Karpas-422 (cell line): ENCODE data around the gene MKRN3. TPM values are rescaled to one million over a fixed set of nuclear protein-coding genes. Genes with fewer than 3 reads are reported as not detected.

Source experiments
- DNase-seq: peaks from one replicate; pipeline ENCODE4 v3.0.0-alpha.2; 2015
- H2AFZ ChIP-seq: fragments of 200-600 bp; sonication (generic); 2 replicates; pipeline ENCODE4 v1.6.1; 2014; ENCODE audit warnings: antibody characterized with exemption, low read length, mixed read lengths
- H3K27ac ChIP-seq: fragments of 200-600 bp; sonication (generic); 2 replicates; pipeline ENCODE4 v1.5.1; 2014; ENCODE audit warnings: mild to moderate bottlenecking, low read length, moderate library complexity
- H3K27me3 ChIP-seq: fragments of 200-600 bp; sonication (generic); 2 replicates; pipeline ENCODE4 v1.6.1; 2014; ENCODE audit warnings: low read length, mixed read lengths
- H3K36me3 ChIP-seq: fragments of 200-600 bp; sonication (generic); 2 replicates; pipeline ENCODE4 v1.6.1; 2014; ENCODE audit warnings: low read length, mixed read lengths; ENCODE audit not compliant: insufficient read depth
- H3K4me1 ChIP-seq: fragments of 200-600 bp; sonication (generic); 2 replicates; pipeline ENCODE4 v1.6.1; 2014; ENCODE audit warnings: mild to moderate bottlenecking, low read length, mixed read lengths
- H3K4me2 ChIP-seq: fragments of 200-600 bp; sonication (generic); 2 replicates; pipeline ENCODE4 v1.6.1; 2014; ENCODE audit warnings: low read length, low read depth, mild to moderate bottlenecking; ENCODE audit not compliant: poor library complexity, severe bottlenecking
- H3K4me3 ChIP-seq: fragments of 200-600 bp; sonication (generic); 2 replicates; pipeline ENCODE4 v1.5.1; 2014; ENCODE audit warnings: mild to moderate bottlenecking, antibody characterized with exemption, low read length, mixed read lengths
- H3K79me2 ChIP-seq: fragments of 200-600 bp; sonication (generic); 2 replicates; pipeline ENCODE4 v1.6.1; 2014; ENCODE audit warnings: mild to moderate bottlenecking, low read length, mixed read lengths
- H3K9ac ChIP-seq: fragments of 200-600 bp; sonication (generic); 2 replicates; pipeline ENCODE4 v1.6.0; 2014; ENCODE audit warnings: low read length
- H3K9me2 ChIP-seq: fragments of 200-600 bp; sonication (generic), shearing (Covaris generic); replicated peaks from 2 replicates; pipeline ENCODE4 v1.6.0; 2014; ENCODE audit warnings: mild to moderate bottlenecking, low read length, moderate library complexity; ENCODE audit not compliant: insufficient read depth
- H3K9me3 ChIP-seq: fragments of 300-700, 200-600 bp; sonication (generic); 2 replicates; pipeline ENCODE4 v1.6.1; 2014; ENCODE audit warnings: low read length, mixed read lengths
- H4K20me1 ChIP-seq: fragments of 200-600 bp; sonication (generic); 2 replicates; pipeline ENCODE4 v1.6.1; 2014; ENCODE audit warnings: mild to moderate bottlenecking, antibody characterized with exemption, low read length, low read depth; ENCODE audit not compliant: insufficient read depth
- total RNA-seq: library from RNA; depleted of rRNA; stranded (reverse); fragments of >200 nt; shearing (Covaris generic); gene quantifications from 2 replicates; pipeline ENCODE4 v1.2.3, GENCODE V29; 2014; ENCODE audit warnings: low replicate concordance

Gene MKRN3
- total RNA-seq, 1 experiment from 2014 or later, result 10.5 TPM

GRCh38 chr15:23569151-23569925, 3.9 kb downstream of the MKRN3 start:
- no peak overlapping the region for H3K4me3 ChIP-seq
- H3K79me2 ChIP-seq, result peaks cover 75% of the 10 kb centered on the region
- H3K36me3 ChIP-seq, result peaks cover 9% of the 10 kb centered on the region; the same call in 1 of the 2 replicates
- no peak overlapping the region for H3K27ac ChIP-seq
- H3K9ac ChIP-seq, result no peak overlapping the region
- peaks cover 2% of the 10 kb centered on the region; the same call in 1 of the 2 replicates for H3K9me3 ChIP-seq
- no peaks in the 10 kb centered on the region for H3K9me2 ChIP-seq
- H4K20me1 ChIP-seq, result peaks cover 6% of the 10 kb centered on the region; the same call in 1 of the 2 replicates
- H2AFZ ChIP-seq, result no peak overlapping the region
- peaks cover 47% of the 10 kb centered on the region for H3K4me1 ChIP-seq
- no peak for DNase-seq
- no peaks in the 10 kb centered on the region for H3K27me3 ChIP-seq
- peak overlapping the region; percentile 26 for H3K4me2 ChIP-seq

GRCh38 chr15:23570486-23570885, 5.0 kb downstream of the MKRN3 start:
- Histone ChIP-seq H3K9ac (no peak overlapping the region), H3K36me3 (peaks cover 9% of the 10 kb centered on the region; the same call in 1 of the 2 replicates), H3K9me2 (no peaks in the 10 kb centered on the region), H3K27me3 (no peaks in the 10 kb centered on the region), H3K79me2 (peaks cover 79% of the 10 kb centered on the region), H2AFZ (no peak overlapping the region), H3K9me3 (no peaks in the 10 kb centered on the region), H4K20me1 (peaks cover 6% of the 10 kb centered on the region; the same call in 1 of the 2 replicates), H3K4me1 (peaks cover 42% of the 10 kb centered on the region), H3K27ac (peak overlapping the region; percentile 47; the same call in 1 of the 2 replicates), H3K4me2 (peak overlapping the region; percentile 26), H3K4me3 (no peak overlapping the region)
- no peak for DNase-seq

GRCh38 chr15:23572844-23573243, 7.4 kb downstream of the MKRN3 start:
- Histone ChIP-seq H3K27ac (no peak overlapping the region), H3K9ac (no peak overlapping the region), H2AFZ (no peak overlapping the region), H4K20me1 (no peaks in the 10 kb centered on the region), H3K4me2 (no peak overlapping the region), H3K27me3 (no peaks in the 10 kb centered on the region), H3K9me3 (no peaks in the 10 kb centered on the region), H3K79me2 (peaks cover 56% of the 10 kb centered on the region), H3K36me3 (peaks cover 9% of the 10 kb centered on the region; the same call in 1 of the 2 replicates), H3K4me1 (peaks cover 30% of the 10 kb centered on the region), H3K9me2 (no peaks in the 10 kb centered on the region), H3K4me3 (no peak overlapping the region)
- no peak for DNase-seq

GRCh38 chr15:23574742-23575141, 9.3 kb downstream of the MKRN3 start:
- Histone ChIP-seq H4K20me1 (no peaks in the 10 kb centered on the region), H3K9me2 (no peaks in the 10 kb centered on the region), H3K27ac (no peak overlapping the region), H3K4me2 (no peak overlapping the region), H3K9me3 (no peaks in the 10 kb centered on the region), H3K36me3 (0 out of 2 replicates have a peak, but pooled peaks cover 1% of the 10 kb centered on the region), H3K4me3 (no peak overlapping the region), H3K79me2 (peaks cover 37% of the 10 kb centered on the region), H3K9ac (no peak overlapping the region), H2AFZ (no peak overlapping the region), H3K4me1 (peaks cover 12% of the 10 kb centered on the region), H3K27me3 (no peaks in the 10 kb centered on the region)
- DNase-seq, result no peak

- no peaks in the 10 kb centered on the region for H3K36me3 ChIP-seq
- no peaks in the 10 kb centered on the region for H3K4me1 ChIP-seq
- no peaks in the 10 kb centered on the region for H4K20me1 ChIP-seq
- H3K4me3 ChIP-seq, result no peak overlapping the region
- no peak overlapping the region for H3K27ac ChIP-seq
- no peak overlapping the region for H3K9ac ChIP-seq
- no peaks in the 10 kb centered on the region for H3K9me2 ChIP-seq
- no peaks in the 10 kb centered on the region for H3K9me3 ChIP-seq
- H3K4me2 ChIP-seq, result no peak overlapping the region
- peaks cover 24% of the 10 kb centered on the region for H3K79me2 ChIP-seq
- no peak overlapping the region for H2AFZ ChIP-seq
- DNase-seq, result no peak
- H3K27me3 ChIP-seq, result no peaks in the 10 kb centered on the region
Measured at GRCh38 chr15:23576061-23576460, 10.6 kb downstream of the MKRN3 start.

- no peak overlapping the region for H3K27ac ChIP-seq
- no peaks in the 10 kb centered on the region for H3K27me3 ChIP-seq
- H3K9me3 ChIP-seq, result no peaks in the 10 kb centered on the region
- no peak overlapping the region for H3K4me3 ChIP-seq
- DNase-seq, result no peak
- H3K9ac ChIP-seq, result no peak overlapping the region
- no peaks in the 10 kb centered on the region for H3K4me1 ChIP-seq
- H3K9me2 ChIP-seq, result no peaks in the 10 kb centered on the region
- no peaks in the 10 kb centered on the region for H3K36me3 ChIP-seq
- no peaks in the 10 kb centered on the region for H4K20me1 ChIP-seq
- H3K4me2 ChIP-seq, result no peak overlapping the region
- H3K79me2 ChIP-seq, result peaks cover 4% of the 10 kb centered on the region; the same call in 1 of the 2 replicates
- H2AFZ ChIP-seq, result no peak overlapping the region
Measured at GRCh38 chr15:23578521-23579150, 13.2 kb downstream of the MKRN3 start.

- H3K4me2 ChIP-seq, result no peak overlapping the region
- no peak overlapping the region for H2AFZ ChIP-seq
- H3K9ac ChIP-seq, result no peak overlapping the region
- no peaks in the 10 kb centered on the region for H3K9me3 ChIP-seq
- H3K9me2 ChIP-seq, result no peaks in the 10 kb centered on the region
- no peaks in the 10 kb centered on the region for H3K27me3 ChIP-seq
- no peaks in the 10 kb centered on the region for H4K20me1 ChIP-seq
- H3K79me2 ChIP-seq, result no peaks in the 10 kb centered on the region
- DNase-seq, result no peak
- no peaks in the 10 kb centered on the region for H3K36me3 ChIP-seq
- no peak overlapping the region for H3K27ac ChIP-seq
- H3K4me3 ChIP-seq, result no peak overlapping the region
- no peaks in the 10 kb centered on the region for H3K4me1 ChIP-seq
Measured at GRCh38 chr15:23588268-23588667, 22.8 kb downstream of the MKRN3 start.

- Histone ChIP-seq H3K36me3 (no peaks in the 10 kb centered on the region), H3K4me3 (no peak overlapping the region), H4K20me1 (no peaks in the 10 kb centered on the region), H3K27me3 (no peaks in the 10 kb centered on the region), H3K9ac (no peak overlapping the region), H3K79me2 (no peaks in the 10 kb centered on the region), H3K9me2 (no peaks in the 10 kb centered on the region), H3K4me1 (no peaks in the 10 kb centered on the region), H3K4me2 (no peak overlapping the region), H3K9me3 (no peaks in the 10 kb centered on the region), H3K27ac (no peak overlapping the region), H2AFZ (no peak overlapping the region)
- no peak for DNase-seq
Measured at GRCh38 chr15:23589012-23589411, 23.5 kb downstream of the MKRN3 start.
